WTC11 (cell line): Measurements from ENCODE around the gene PPARD. TPM values are rescaled to one million over a fixed set of nuclear protein-coding genes. Genes with fewer than 3 reads are reported as not detected.

Source experiments
- ATAC-seq: fragments of 200-7000 bp; cut with Tn5 transposase; 2 replicates; pipeline ENCODE4 v1.10.0; 2021; ENCODE audit warnings: mild to moderate bottlenecking, moderate library complexity
- CTCF ChIA-PET: fragments of 300-600 bp; sonication (Branson Sonifier 250); formaldehyde crosslinking; loops from one replicate; lab custom pipeline; 2021; ENCODE audit warnings: antibody characterized with exemption; lab: Charles Lee
- POLR2A ChIA-PET: fragments of 350-600 bp; sonication (Branson Sonifier 250); formaldehyde crosslinking; loops from one replicate; lab custom pipeline; 2021; ENCODE audit warnings: antibody characterized with exemption; lab: Charles Lee
- DNase-seq: peaks from one replicate; pipeline ENCODE4 v3.0.0; 2021; ENCODE audit warnings: low spot score
- H3K27ac Mint-ChIP-seq: 2 replicates; pipeline ENCODE4 v1.8.0; 2021; ENCODE audit warnings: mixed read lengths
- H3K27me3 Mint-ChIP-seq: 2 replicates; pipeline ENCODE4 v1.8.0; 2021; ENCODE audit warnings: low read depth, mild to moderate bottlenecking, moderate library complexity, mixed read lengths
- H3K36me3 Mint-ChIP-seq: 2 replicates; pipeline ENCODE4 v1.8.0; 2021; ENCODE audit warnings: mixed read lengths
- H3K4me1 Mint-ChIP-seq: 2 replicates; pipeline ENCODE4 v1.8.0; 2022; ENCODE audit warnings: mixed read lengths
- H3K4me3 Mint-ChIP-seq: 2 replicates; pipeline ENCODE4 v1.8.0; 2021; ENCODE audit warnings: mild to moderate bottlenecking, moderate library complexity, mixed read lengths
- H3K9me3 Mint-ChIP-seq: 2 replicates; pipeline ENCODE4 v1.8.0; 2021; ENCODE audit warnings: mixed read lengths
- CBFB ChIP-seq: sonication (generic); formaldehyde crosslinking; IDR thresholded peaks from 2 replicates; pipeline ENCODE4 v1.8.1; 2022; ENCODE audit warnings: mild to moderate bottlenecking, low read depth, missing genetic modification reagents
- ESRRA ChIP-seq: sonication (generic); formaldehyde crosslinking; IDR thresholded peaks from 2 replicates; pipeline ENCODE4 v1.8.1; 2022; ENCODE audit warnings: mild to moderate bottlenecking, missing genetic modification reagents, borderline replicate concordance
- GTF2I ChIP-seq: fragments of 250-450 bp; sonication (Bioruptor Pico); conservative IDR thresholded peaks from 2 replicates; pipeline ENCODE4 v1.4.0; 2021; ENCODE audit warnings: mild to moderate bottlenecking
- JUN ChIP-seq: sonication (generic); formaldehyde crosslinking; IDR thresholded peaks from 2 replicates; pipeline ENCODE4 v1.8.0; 2023; ENCODE audit warnings: mild to moderate bottlenecking, missing genetic modification reagents
- MXD4 ChIP-seq: fragments of 250-450 bp; sonication (Bioruptor Pico); IDR thresholded peaks from 2 replicates; pipeline ENCODE4 v1.8.0; 2021; ENCODE audit warnings: mild to moderate bottlenecking, moderate library complexity, borderline replicate concordance
- NFYB ChIP-seq: sonication (generic); formaldehyde crosslinking; conservative IDR thresholded peaks from 2 replicates; pipeline ENCODE4 v1.8.0; 2022; ENCODE audit warnings: low read depth, missing genetic modification reagents
- OVOL2 ChIP-seq: fragments of 250-450 bp; sonication (Bioruptor Pico); IDR thresholded peaks from 2 replicates; pipeline ENCODE4 v1.9.0; 2021; ENCODE audit warnings: mild to moderate bottlenecking, borderline replicate concordance
- RELA ChIP-seq: sonication (generic); formaldehyde crosslinking; IDR thresholded peaks from 2 replicates; pipeline ENCODE4 v1.8.1; 2022; ENCODE audit warnings: missing genetic modification reagents, mild to moderate bottlenecking, borderline replicate concordance
- RORB ChIP-seq: fragments of 250-450 bp; sonication (Bioruptor Pico); IDR thresholded peaks from 2 replicates; pipeline ENCODE4 v1.9.0; 2021; ENCODE audit warnings: mild to moderate bottlenecking
- STAT6 ChIP-seq: sonication (generic); formaldehyde crosslinking; conservative IDR thresholded peaks from 2 replicates; pipeline ENCODE4 v1.8.1; 2023; ENCODE audit warnings: mild to moderate bottlenecking, low read depth, missing genetic modification reagents, moderate library complexity
- USF1 ChIP-seq: sonication (generic); formaldehyde crosslinking; IDR thresholded peaks from 2 replicates; pipeline ENCODE4 v1.8.0; 2022; ENCODE audit warnings: mild to moderate bottlenecking, missing genetic modification reagents
- ZNF138 ChIP-seq: sonication (generic); formaldehyde crosslinking; conservative IDR thresholded peaks from 2 replicates; pipeline ENCODE4 v1.8.1; 2022; ENCODE audit warnings: mild to moderate bottlenecking, moderate library complexity, missing genetic modification reagents
- ZNF232 ChIP-seq: sonication (generic); formaldehyde crosslinking; IDR thresholded peaks from 2 replicates; pipeline ENCODE4 v1.8.0; 2022; ENCODE audit warnings: mild to moderate bottlenecking, missing genetic modification reagents
- ZNF263 ChIP-seq: sonication (generic); formaldehyde crosslinking; IDR thresholded peaks from 2 replicates; pipeline ENCODE4 v1.8.1; 2022; ENCODE audit warnings: low read depth, mild to moderate bottlenecking, moderate library complexity, missing genetic modification reagents
- total RNA-seq: library from RNA; stranded (reverse); gene quantifications from 3 replicates; pipeline ENCODE4 v1.2.3, GENCODE V29; 2021
- TF ChIP-seq, protein P1 (sequence below): sonication (generic); formaldehyde crosslinking; IDR thresholded peaks from 2 replicates; pipeline ENCODE4 v1.8.0; 2023; ENCODE audit warnings: missing genetic modification reagents
- TF ChIP-seq, protein P2 (sequence below): fragments of 250-450 bp; sonication (Bioruptor Pico); conservative IDR thresholded peaks from 2 replicates; pipeline ENCODE4 v1.9.0; 2021; ENCODE audit warnings: mild to moderate bottlenecking
- TF ChIP-seq, protein P3 (sequence below): fragments of 200-600 bp; IDR thresholded peaks from 2 replicates; pipeline ENCODE4 v1.8.0; 2022; ENCODE audit warnings: antibody characterized with exemption

Gene PPARD
- total RNA-seq, 1 experiment from 2014 or later, result 14.7 TPM

DNA sequence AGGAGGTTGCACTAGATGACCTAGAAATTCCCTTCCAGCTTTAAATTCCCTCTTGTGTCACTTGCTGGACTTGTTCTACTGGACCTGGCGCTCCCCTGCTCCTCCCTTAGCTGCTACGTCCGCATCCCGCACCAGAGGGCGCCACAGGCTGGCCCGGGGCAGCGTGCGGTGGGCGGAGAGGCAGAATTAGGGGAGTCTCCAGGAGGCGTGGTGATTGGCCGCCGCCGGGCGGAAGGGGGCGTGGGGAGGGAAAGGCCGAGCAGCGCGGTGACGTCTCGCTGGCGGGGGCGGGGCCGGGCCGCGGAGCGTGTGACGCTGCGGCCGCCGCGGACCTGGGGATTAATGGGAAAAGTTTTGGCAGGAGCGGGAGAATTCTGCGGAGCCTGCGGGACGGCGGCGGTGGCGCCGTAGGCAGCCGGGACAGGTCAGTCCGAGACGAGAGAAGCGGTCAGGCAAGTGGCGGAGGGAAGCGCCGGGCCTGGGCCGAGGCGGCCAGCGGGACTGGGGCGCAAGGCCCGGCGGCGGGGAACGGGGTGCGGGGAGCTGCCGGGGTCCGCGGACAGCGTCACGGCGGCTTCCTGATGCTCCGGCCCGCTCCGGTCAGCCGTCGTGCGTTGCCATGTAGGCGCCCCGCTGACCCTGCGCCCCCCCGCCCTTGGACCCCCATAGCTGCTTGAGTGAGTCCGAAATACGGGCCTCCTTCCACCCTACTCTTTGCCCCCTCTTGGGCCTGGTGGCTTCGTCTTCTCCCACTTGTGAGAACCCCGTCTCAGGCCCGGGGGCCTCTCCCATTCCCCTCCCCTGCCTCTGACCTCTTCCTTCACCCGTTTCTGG, at the start of gene PPARD (continued):
- no peak for TF ChIP-seq JUN

DNA sequence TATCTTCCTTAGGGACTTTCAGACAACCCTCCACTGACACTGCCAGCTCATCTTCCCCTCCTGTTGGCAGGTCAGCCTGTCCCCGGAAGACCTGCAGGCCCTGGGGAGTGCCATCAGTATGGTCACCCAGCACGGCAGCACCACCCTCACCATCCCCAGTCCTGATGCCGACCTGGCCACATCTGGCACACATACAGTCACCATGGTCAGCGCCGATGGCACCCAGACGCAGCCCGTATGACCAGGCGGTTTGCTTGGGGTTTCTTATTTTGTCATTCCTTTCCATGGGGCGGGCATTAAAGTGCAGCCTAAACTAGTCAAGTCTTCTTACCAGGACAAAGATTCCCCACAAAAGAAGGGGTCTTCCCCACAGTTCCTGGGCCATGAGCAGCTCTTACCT, 48.7 kb upstream of the PPARD start:
- ATAC-seq (no peak), DNase-seq (no peak)
- POLR2A ChIA-PET, result no interaction called here
- Mint-ChIP-seq H3K27ac (no peak overlapping the region), H3K9me3 (no peaks in the 10 kb centered on the region), H3K27me3 (peaks cover 4% of the 10 kb centered on the region; the same call in 1 of the 2 replicates), H3K4me1 (peaks cover 14% of the 10 kb centered on the region), H3K4me3 (no peak overlapping the region), H3K36me3 (peaks cover 11% of the 10 kb centered on the region)
- CTCF ChIA-PET, result interaction anchor here (0.9 to 2.2 kb wide), 11 partner anchors 9 to 229 kb away, joined by 3 to 13 read pairs (median 7); partner anchors contain the start of gene ZNF76
- no peak for TF ChIP-seq RORB (CRISPR knock-in tag)
- TF ChIP-seq ESRRA (CRISPR knock-in tag), result no peak
- TF ChIP-seq MXD4 (CRISPR knock-in tag), result no peak
- no peak for TF ChIP-seq STAT6 (CRISPR knock-in tag)
- no peak for TF ChIP-seq OVOL2
- TF ChIP-seq NFYB, result no peak
- no peak for TF ChIP-seq CBFB (CRISPR knock-in tag)
- no peak for TF ChIP-seq GTF2I (CRISPR knock-in tag)
- TF ChIP-seq ZNF232 (CRISPR knock-in tag), result no peak
- no peak for TF ChIP-seq ZNF263 (CRISPR knock-in tag)
- no peak for TF ChIP-seq USF1 (CRISPR knock-in tag)
- TF ChIP-seq RELA (CRISPR knock-in tag), result no peak
- TF ChIP-seq, protein P1, sequence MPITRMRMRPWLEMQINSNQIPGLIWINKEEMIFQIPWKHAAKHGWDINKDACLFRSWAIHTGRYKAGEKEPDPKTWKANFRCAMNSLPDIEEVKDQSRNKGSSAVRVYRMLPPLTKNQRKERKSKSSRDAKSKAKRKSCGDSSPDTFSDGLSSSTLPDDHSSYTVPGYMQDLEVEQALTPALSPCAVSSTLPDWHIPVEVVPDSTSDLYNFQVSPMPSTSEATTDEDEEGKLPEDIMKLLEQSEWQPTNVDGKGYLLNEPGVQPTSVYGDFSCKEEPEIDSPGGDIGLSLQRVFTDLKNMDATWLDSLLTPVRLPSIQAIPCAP (CRISPR knock-in tag), result no peak
- TF ChIP-seq ZNF138, result no peak

DNA sequence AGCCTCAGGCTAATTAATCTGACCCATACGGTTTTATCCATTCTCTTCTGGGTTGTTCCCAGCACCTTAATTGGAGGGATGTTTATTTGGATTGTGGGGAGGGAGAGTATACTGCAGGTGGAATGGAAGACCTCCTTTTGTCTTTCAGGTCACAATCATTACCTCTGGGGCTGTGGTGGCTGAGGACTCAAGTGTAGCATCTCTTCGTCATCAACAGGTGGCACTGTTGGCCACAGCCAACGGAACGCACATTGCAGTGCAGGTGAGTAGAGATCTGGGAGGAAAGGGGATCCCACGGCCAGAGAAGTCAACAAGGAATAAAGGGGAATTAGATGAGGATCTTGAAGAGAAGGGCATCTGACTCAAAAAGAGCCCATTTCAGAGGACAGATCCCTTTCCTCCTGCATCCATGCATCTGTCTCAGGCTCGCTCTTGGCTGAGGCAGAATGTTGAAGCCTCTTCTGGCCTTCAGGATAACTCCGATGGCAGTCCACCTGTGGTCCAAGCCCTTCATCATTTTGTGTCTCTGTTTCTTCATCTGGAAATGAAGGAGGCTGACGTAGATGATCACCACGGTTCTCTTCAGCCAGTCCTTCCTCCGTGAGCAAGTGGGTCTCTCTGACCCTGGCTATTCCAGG, 47.9 kb upstream of the PPARD start:
- Mint-ChIP-seq H3K27me3 (0 out of 2 replicates have a peak, but pooled peaks cover 4% of the 10 kb centered on the region), H3K27ac (peak overlapping the region; percentile 78), H3K9me3 (no peaks in the 10 kb centered on the region), H3K4me1 (peaks cover 22% of the 10 kb centered on the region), H3K36me3 (peaks cover 11% of the 10 kb centered on the region), H3K4me3 (no peak overlapping the region)
- ATAC-seq, result peak; percentile 70
- DNase-seq, result peak; percentile 60
- TF ChIP-seq, protein P2, sequence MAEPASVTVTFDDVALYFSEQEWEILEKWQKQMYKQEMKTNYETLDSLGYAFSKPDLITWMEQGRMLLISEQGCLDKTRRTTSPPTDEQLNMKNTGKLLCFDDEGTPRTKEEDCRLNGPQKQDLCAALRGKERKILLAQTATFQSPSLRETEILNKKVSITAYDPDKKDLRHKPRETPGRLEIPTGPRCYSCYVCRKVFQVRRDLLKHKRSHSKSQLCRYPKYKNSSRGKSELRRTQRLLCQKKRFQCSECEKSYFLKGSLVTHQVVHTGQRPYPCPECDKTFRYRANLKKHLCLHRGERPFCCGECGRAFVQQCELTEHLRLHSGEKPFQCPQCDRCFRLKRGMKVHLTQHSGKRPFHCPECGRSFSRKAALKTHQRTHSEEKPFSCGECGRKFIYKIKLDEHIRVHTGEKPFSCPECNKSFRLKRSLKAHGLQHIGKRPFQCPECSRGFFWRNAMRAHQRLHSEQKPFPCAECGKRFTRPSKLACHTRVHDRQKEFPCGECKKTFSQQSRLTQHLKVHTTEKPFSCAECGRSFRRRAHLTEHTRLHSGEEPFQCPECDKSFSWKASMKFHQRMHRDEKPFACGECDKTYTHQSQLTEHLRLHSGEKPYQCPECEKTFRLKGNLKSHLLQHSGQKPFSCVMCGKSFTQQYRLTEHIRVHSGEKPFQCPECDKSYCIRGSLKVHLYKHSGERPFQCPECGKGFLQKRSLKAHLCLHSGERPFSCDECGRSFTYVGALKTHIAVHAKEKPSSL (CRISPR knock-in tag), result no peak
- TF ChIP-seq, protein P3, sequence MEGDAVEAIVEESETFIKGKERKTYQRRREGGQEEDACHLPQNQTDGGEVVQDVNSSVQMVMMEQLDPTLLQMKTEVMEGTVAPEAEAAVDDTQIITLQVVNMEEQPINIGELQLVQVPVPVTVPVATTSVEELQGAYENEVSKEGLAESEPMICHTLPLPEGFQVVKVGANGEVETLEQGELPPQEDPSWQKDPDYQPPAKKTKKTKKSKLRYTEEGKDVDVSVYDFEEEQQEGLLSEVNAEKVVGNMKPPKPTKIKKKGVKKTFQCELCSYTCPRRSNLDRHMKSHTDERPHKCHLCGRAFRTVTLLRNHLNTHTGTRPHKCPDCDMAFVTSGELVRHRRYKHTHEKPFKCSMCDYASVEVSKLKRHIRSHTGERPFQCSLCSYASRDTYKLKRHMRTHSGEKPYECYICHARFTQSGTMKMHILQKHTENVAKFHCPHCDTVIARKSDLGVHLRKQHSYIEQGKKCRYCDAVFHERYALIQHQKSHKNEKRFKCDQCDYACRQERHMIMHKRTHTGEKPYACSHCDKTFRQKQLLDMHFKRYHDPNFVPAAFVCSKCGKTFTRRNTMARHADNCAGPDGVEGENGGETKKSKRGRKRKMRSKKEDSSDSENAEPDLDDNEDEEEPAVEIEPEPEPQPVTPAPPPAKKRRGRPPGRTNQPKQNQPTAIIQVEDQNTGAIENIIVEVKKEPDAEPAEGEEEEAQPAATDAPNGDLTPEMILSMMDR, result peak; percentile 70
- ChIA-PET POLR2A (no interaction called here), CTCF (interaction anchor here (1.0 to 2.2 kb wide), 10 partner anchors 8 to 228 kb away, joined by 3 to 13 read pairs (median 8); partner anchors contain the start of gene ZNF76)
